Dedifferentiated amniotic fluid mesenchymal stem cell (primary cell): ENCODE data around the gene LY9.
"Not testable (repeated sequence)": the region's sequence is repeated elsewhere in the genome, so short reads cannot be mapped to it uniquely, and the experiment has no call there.

Source experiments
- DNase-seq: peaks from one replicate; pipeline ENCODE4 v3.0.0-alpha.2; 2016; ENCODE audit errors: extremely low spot score

LY9 gene

GRCh38 chr1:160773093-160773492 lies 22.9 kb upstream of the LY9 start:
- DNase-seq, result no peak

GRCh38 chr1:160774886-160775719 lies 20.9 kb upstream of the LY9 start:
- no peak for DNase-seq

- DNase-seq, result no peak
Measured at GRCh38 chr1:160776178-160776577, 19.8 kb upstream of the LY9 start.

GRCh38 chr1:160777486-160778089 lies 18.4 kb upstream of the LY9 start:
- DNase-seq, result no peak

- DNase-seq, result no peak
Measured at GRCh38 chr1:160778976-160779375, 17.0 kb upstream of the LY9 start.

- no peak for DNase-seq
Measured at GRCh38 chr1:160779626-160780397, 16.2 kb upstream of the LY9 start.

- no peak for DNase-seq
Measured at GRCh38 chr1:160780398-160780755, 15.6 kb upstream of the LY9 start.

- no peak for DNase-seq
Measured at GRCh38 chr1:160781186-160781766, 14.7 kb upstream of the LY9 start.

GRCh38 chr1:160781914-160782689 lies 13.9 kb upstream of the LY9 start:
- DNase-seq, result no peak

GRCh38 chr1:160782988-160783765 lies 12.8 kb upstream of the LY9 start:
- DNase-seq, result not testable (repeated sequence)

GRCh38 chr1:160789051-160789701 lies 6.8 kb upstream of the LY9 start:
- DNase-seq, result no peak

- DNase-seq, result no peak
Measured at GRCh38 chr1:160789702-160790611, 6.0 kb upstream of the LY9 start.

GRCh38 chr1:160794376-160794775 lies 1.6 kb upstream of the LY9 start:
- no peak for DNase-seq

GRCh38 chr1:160797271-160797709 lies 1.3 kb downstream of the LY9 start:
- DNase-seq, result no peak

- no peak for DNase-seq
Measured at GRCh38 chr1:160797861-160798273, 1.9 kb downstream of the LY9 start.

- DNase-seq, result no peak
Measured at GRCh38 chr1:160798439-160798838, 2.5 kb downstream of the LY9 start.

- DNase-seq, result no peak
Measured at GRCh38 chr1:160799641-160800040, 3.7 kb downstream of the LY9 start.

GRCh38 chr1:160800142-160800541 lies 4.2 kb downstream of the LY9 start:
- no peak for DNase-seq
